ENCODE results near the gene PTTG1IP2.
"Not testable (repeated sequence)": the region's sequence is repeated elsewhere in the genome, so short reads cannot be mapped to it uniquely, and the experiment has no call there.

PTTG1IP2 gene

GRCh38 chr7:90469554-90469953, at the start of gene PTTG1IP2:
PTTG1IP2 (plus strand) TSS chr7:90469639; CDS start chr7:90469787, 148 bp downstream.
- no peak for DNase-seq

- DNase-seq, result no peak
Measured at GRCh38 chr7:90421651-90422050, 47.8 kb upstream of the PTTG1IP2 start.

- DNase-seq, result no peak
Measured at GRCh38 chr7:90424720-90425119, 44.7 kb upstream of the PTTG1IP2 start.

GRCh38 chr7:90425376-90425775, 44.1 kb upstream of the PTTG1IP2 start:
- DNase-seq, result no peak

GRCh38 chr7:90430614-90431460, 38.6 kb upstream of the PTTG1IP2 start:
- no peak for DNase-seq

GRCh38 chr7:90432752-90433151, 36.7 kb upstream of the PTTG1IP2 start:
- no peak for DNase-seq

- no peak for DNase-seq
Measured at GRCh38 chr7:90433221-90433620, 36.2 kb upstream of the PTTG1IP2 start.

GRCh38 chr7:90445633-90446032, 23.8 kb upstream of the PTTG1IP2 start:
- DNase-seq, result no peak

GRCh38 chr7:90446137-90446899, 23.1 kb upstream of the PTTG1IP2 start:
- DNase-seq, result no peak

- no peak for DNase-seq
Measured at GRCh38 chr7:90453259-90453891, 16.1 kb upstream of the PTTG1IP2 start.

- no peak for DNase-seq
Measured at GRCh38 chr7:90453931-90454330, 15.5 kb upstream of the PTTG1IP2 start.

- no peak for DNase-seq
Measured at GRCh38 chr7:90455163-90456030, 14.0 kb upstream of the PTTG1IP2 start.

- DNase-seq, result no peak
Measured at GRCh38 chr7:90458104-90458503, 11.3 kb upstream of the PTTG1IP2 start.

- no peak for DNase-seq
Measured at GRCh38 chr7:90459888-90460287, 9.6 kb upstream of the PTTG1IP2 start.

GRCh38 chr7:90461219-90461618, 8.2 kb upstream of the PTTG1IP2 start:
- no peak for DNase-seq

GRCh38 chr7:90463151-90463628, 6.2 kb upstream of the PTTG1IP2 start:
- DNase-seq, result not testable (repeated sequence)

- no peak for DNase-seq
Measured at GRCh38 chr7:90465816-90466215, 3.6 kb upstream of the PTTG1IP2 start.

GRCh38 chr7:90472805-90473540, 3.5 kb downstream of the PTTG1IP2 start:
- DNase-seq, result no peak

- DNase-seq, result no peak
Measured at GRCh38 chr7:90473814-90474213, 4.4 kb downstream of the PTTG1IP2 start.

GRCh38 chr7:90474284-90475210, 5.1 kb downstream of the PTTG1IP2 start:
- no peak for DNase-seq

GRCh38 chr7:90483251-90483650, 13.8 kb downstream of the PTTG1IP2 start:
- no peak for DNase-seq

Measured in activated CD8-positive, alpha-beta memory T cell treated with anti-CD3 and anti-CD28 coated beads, Interleukin-2, amount 50 U/mL, for 4 hours (primary cell).